IMR-90 (cell line): ENCODE data around the gene STAT6.

Source experiments
- NFE2L2 ChIP-seq: fragments of 150-350 bp; IDR thresholded peaks from 2 replicates; pipeline ENCODE4 v1.6.1; 2016; ENCODE audit warnings: low read depth, mild to moderate bottlenecking, low read length
- POLR2A ChIP-seq: IDR thresholded peaks from 2 replicates; pipeline ENCODE4 v1.6.1; 2012; ENCODE audit warnings: mild to moderate bottlenecking, low read depth, low read length
- SMC3 ChIP-seq: fragments of 150-350 bp; IDR thresholded peaks from 2 replicates; pipeline ENCODE4 v1.6.1; 2016; ENCODE audit warnings: low read depth, mild to moderate bottlenecking, antibody characterized with exemption, low read length, moderate library complexity
- TF ChIP-seq, protein P1 (sequence below): conservative IDR thresholded peaks from 2 replicates; pipeline ENCODE4 v1.5.1; 2012; ENCODE audit warnings: mild to moderate bottlenecking, low read depth, low read length, improper control_type of control experiment
- TF ChIP-seq, protein P2 (sequence below): fragments of 150-350 bp; IDR thresholded peaks from 2 replicates; pipeline ENCODE4 v1.6.1; 2017; ENCODE audit warnings: mild to moderate bottlenecking, antibody characterized with exemption, low read length, low read depth

DNA sequence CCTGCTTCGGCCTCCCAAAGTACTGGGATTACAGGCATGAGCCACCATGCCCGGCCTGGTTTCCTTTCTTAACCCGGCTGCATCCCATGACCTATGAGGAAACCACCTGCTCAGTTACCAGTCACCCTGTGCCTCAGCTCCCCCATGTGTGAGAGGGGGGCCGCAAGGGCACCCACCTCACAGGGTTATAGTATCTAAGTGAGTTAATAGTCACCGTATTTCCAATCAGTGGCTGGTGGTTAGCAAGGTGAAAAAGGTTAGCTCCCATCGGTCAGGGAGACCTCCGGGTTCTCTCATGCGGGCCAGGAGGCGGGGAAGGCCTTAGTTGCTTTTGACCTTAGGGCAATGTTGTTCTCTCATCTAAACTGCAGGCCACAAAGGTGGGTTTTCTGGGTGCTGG lies 23.8 kb upstream of the STAT6 start:
- TF ChIP-seq, protein P1, sequence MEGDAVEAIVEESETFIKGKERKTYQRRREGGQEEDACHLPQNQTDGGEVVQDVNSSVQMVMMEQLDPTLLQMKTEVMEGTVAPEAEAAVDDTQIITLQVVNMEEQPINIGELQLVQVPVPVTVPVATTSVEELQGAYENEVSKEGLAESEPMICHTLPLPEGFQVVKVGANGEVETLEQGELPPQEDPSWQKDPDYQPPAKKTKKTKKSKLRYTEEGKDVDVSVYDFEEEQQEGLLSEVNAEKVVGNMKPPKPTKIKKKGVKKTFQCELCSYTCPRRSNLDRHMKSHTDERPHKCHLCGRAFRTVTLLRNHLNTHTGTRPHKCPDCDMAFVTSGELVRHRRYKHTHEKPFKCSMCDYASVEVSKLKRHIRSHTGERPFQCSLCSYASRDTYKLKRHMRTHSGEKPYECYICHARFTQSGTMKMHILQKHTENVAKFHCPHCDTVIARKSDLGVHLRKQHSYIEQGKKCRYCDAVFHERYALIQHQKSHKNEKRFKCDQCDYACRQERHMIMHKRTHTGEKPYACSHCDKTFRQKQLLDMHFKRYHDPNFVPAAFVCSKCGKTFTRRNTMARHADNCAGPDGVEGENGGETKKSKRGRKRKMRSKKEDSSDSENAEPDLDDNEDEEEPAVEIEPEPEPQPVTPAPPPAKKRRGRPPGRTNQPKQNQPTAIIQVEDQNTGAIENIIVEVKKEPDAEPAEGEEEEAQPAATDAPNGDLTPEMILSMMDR, result no peak
- TF ChIP-seq POLR2A (no peak), SMC3 (no peak), NFE2L2 (no peak)
- TF ChIP-seq, protein P2, sequence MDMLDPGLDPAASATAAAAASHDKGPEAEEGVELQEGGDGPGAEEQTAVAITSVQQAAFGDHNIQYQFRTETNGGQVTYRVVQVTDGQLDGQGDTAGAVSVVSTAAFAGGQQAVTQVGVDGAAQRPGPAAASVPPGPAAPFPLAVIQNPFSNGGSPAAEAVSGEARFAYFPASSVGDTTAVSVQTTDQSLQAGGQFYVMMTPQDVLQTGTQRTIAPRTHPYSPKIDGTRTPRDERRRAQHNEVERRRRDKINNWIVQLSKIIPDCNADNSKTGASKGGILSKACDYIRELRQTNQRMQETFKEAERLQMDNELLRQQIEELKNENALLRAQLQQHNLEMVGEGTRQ, result no peak
